ENCODE measurements around the gene PFDN6.
"Not testable (repeated sequence)": the region's sequence is repeated elsewhere in the genome, so short reads cannot be mapped to it uniquely, and the experiment has no call there.

The PFDN6 gene

DNA sequence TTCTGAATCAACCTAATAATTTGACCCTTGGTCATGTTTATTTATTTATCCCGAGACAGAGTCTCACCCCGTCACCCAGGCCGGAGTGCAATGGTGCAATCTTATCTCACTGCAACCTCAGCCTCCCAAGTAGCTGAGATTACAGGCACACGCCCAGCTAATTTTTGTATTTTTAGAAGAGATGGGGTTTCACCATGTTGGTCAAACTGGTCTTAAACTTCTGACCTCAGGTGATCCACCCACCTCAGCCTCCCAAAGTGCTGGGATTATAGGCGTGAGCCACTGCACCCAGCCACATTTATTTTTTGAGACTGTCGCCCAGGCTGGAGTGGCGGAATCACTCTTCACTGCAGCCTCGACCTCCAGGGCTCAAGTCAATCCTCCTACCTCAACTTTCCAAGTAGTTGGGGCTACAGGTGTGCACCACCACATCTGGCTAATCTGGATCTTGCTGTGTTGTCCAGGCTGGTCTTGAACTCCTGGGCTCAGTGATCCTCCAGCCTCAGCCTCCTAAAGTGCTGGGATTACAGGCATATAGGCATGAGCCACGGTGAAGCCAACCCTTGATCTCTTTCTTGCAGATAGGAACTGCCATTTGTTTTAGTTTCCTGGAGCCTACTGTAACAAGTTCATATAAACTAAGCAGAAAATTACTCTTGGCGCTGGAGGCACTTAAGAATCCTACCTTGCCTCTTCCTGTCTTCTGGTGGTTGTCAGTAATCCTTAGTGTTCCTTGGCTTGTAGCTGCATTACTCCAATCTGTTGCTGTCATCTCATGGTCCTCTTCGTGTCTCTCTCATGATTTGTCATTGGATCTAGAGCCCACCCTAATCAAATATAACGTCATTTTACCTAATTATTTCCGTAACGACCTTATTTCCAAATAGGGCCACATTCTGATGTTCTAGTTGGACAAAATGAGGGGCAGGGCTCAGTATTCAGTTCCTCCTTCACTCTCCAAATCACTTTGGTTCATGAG is 15.2 kb upstream of the PFDN6 start:
- no peak for DNase-seq (ENCODE audit: low spot score)

DNA sequence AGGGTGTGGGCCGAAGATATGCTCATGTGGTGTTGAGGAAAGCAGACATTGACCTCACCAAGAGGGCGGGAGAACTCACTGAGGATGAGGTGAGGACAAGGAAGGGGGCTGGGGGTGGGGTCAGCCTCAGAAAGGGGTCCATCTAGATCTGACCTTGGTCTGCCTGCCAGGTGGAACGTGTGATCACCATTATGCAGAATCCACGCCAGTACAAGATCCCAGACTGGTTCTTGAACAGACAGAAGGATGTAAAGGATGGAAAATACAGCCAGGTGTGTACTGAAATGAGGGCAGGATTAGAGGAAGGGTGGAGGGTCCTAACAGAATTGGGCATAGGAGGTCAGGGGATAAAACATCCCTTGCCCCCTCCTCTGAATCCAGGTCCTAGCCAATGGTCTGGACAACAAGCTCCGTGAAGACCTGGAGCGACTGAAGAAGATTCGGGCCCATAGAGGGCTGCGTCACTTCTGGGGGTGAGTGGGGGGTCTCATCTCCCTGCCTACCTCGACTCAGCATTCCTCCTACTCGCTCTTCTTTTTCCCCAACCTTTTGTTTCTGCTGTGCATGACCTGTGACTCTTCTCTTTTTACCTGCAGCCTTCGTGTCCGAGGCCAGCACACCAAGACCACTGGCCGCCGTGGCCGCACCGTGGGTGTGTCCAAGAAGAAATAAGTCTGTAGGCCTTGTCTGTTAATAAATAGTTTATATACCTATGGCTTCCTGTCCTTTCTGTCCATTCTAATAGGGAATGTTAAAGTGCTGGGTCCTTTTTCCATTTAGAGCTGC is 13.4 kb upstream of the PFDN6 start:
- not testable (repeated sequence) for DNase-seq (ENCODE audit: low spot score)

DNA sequence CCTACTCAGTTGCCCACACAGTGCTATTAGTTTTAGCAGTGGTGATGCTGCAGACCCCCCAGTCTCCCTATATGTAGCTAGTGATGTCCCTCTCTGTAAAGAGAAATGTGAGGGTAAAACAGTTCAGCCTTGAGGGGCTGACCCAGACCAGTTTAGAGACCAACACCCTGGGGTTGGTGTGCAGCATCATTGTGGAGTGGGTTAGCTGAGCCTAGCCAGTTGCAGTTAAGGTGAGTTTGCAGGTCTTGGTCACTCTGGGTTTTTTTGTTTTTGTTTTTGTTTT is 12.9 kb upstream of the PFDN6 start:
- no peak for DNase-seq (ENCODE audit: low spot score)

DNA sequence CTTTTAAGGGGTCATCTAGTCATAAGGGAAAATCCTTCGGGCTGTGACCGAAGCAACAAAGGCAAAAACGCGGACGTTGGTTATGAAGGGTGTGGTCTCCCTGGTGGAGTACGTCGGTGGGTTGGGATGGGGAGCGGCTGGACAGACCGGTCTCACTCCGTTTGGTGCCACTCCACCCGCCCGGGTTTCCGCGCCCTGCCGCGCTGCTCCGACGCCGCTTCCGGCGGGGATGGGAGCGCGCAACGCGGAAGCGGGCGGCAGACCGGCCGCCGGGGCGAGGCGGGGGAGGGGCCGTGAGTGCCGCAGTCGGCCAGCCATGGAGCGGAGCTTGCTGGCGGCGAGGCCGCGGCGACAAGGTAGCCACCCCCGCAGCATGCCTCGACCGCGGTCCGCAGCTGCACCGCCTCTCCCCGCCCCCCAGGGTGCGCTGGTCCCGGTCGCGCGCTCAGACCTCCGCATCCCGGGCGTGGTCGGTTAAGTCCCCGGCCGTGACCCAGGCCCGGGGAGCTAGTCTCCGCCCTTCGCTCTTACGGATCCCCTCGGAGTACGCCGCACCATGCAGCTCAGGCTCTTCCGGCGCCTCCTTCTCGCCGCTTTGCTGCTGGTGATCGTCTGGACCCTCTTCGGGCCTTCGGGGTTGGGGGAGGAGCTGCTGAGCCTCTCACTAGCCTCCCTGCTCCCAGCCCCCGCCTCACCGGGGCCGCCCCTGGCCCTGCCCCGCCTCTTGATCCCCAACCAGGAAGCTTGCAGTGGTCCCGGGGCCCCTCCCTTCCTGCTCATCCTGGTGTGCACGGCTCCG is 12.3 kb upstream of the PFDN6 start, which contains the start of gene B3GALT4:
Gene B3GALT4, plus strand, starts transcription at position 260 of the 799 bp plus-strand sequence. Its CDS starts 297 bp downstream, at position 557.
- peak; percentile 90 for DNase-seq (ENCODE audit: low spot score)

DNA sequence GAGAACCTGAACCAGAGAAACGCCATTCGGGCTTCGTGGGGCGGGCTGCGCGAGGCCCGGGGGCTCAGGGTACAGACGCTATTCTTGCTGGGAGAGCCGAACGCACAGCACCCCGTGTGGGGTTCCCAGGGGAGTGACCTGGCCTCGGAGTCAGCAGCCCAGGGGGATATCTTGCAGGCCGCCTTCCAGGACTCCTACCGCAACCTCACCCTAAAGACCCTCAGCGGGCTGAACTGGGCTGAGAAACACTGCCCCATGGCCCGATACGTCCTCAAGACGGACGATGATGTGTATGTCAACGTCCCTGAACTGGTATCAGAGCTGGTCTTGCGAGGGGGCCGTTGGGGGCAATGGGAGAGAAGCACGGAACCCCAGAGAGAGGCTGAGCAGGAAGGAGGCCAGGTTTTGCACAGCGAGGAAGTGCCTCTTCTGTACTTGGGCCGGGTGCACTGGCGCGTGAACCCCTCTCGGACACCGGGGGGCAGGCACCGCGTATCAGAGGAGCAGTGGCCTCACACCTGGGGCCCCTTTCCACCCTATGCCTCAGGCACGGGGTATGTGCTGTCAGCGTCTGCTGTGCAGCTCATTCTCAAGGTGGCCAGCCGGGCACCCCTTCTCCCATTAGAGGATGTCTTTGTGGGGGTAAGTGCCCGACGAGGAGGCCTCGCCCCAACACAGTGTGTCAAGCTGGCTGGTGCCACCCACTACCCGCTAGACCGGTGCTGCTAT is 11.6 kb upstream of the PFDN6 start:
- peak; percentile 37 for DNase-seq (ENCODE audit: low spot score)

DNA sequence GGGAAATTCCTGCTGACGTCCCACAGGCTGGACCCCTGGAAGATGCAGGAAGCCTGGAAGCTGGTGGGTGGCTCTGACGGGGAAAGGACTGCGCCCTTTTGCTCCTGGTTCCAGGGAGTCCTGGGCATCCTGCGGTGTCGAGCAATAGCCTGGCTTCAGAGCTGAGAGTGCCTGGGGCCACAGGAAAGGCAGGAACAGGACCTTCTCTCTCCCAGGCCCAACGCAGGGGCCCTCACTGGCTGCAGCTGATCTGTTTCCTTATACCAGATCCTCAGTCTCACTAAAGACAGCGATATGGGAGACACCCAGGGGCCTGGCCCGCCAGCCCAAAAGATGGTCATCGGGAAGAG is 11.0 kb upstream of the PFDN6 start:
- DNase-seq (ENCODE audit: low spot score) = no peak

DNA sequence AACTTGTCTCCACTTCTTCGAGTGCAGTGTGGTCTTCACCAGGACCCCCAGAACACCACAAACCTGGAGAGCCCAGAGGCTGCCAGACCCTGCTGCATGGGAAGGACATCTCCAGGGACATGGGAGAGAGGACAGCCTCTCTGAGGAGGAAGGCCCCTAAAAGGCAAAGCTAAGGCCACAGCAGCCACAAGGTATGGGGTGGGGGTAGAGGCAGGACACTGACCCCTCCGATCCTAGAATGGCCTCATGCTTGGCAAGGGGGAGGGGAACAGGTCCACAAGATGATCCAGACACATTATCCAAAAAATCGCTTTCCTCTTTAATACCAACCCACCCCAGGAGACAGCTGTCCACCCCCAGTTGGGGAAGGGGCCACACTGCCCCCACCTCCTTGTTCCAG is 10.6 kb upstream of the PFDN6 start:
- no peak for DNase-seq (ENCODE audit: low spot score)

DNA sequence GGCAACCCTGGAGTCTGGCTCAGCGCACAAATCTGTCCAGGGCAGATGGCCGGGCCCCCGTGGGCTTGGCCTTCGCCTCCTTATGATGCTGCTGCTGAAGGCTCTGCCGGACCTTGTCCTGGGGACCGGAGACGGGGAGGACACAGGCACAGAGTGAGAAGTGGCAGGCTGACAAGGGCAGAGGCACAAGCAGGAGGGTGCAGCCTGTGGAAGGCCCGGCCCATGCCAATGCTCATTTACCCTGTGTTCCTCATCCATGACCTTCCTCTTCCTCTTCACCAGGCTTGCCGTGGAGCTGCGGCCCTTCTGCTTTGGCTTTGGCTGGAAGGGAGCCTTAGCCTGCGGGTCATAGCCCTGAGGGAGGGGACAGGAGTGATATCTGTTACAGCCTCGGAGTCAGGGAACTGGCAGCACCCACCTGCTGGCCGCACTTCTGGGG is 10.1 kb upstream of the PFDN6 start:
- DNase-seq (ENCODE audit: low spot score) = no peak

DNA sequence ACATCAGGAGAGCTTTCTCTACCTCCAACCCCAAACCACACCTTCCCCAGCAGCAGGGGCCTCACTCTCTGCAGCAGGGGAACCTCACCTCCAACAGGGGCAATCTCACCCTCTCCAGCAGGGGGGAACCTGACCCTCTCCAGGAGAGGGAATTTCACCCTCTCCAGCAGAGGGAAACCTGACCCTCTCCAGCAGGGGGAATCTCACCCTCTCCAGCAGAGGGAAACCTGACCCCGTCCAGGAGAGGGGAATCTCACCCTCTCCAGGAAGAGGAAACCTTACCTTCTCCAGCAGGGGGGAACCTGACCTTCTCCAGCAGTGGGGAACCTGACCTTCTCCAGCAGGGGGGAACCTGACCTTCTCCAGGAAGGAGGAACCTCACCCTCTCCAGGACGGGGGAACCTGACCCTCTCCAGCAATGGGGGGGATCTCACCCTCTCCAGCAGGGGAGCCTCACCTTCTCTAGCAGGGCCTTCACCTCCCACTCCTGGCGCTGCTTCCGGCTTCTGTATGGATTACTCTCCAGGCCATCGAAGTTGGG is 9.4 kb upstream of the PFDN6 start:
- peak; percentile 73 for DNase-seq (ENCODE audit: low spot score)

DNA sequence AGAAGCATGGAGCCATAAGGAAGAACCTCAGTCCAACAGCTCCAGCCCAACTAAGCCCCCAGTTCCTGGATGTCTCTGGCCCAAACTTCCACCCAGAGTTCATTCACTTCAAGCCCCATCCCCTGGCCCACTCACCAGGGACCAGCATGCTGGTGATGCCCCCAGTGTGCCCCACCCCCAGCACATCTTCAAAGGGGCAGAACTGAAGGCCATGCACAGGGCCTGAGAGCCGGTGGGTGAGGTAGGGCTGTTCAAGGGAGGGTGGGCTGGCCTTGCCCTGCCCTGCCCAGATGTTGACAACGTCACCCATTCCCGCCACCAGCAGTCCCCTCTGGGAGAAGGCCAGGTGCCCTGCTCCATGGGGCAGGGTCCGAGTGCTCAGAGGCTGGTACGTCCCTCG is 8.9 kb upstream of the PFDN6 start:
- DNase-seq (ENCODE audit: low spot score) = no peak

DNA sequence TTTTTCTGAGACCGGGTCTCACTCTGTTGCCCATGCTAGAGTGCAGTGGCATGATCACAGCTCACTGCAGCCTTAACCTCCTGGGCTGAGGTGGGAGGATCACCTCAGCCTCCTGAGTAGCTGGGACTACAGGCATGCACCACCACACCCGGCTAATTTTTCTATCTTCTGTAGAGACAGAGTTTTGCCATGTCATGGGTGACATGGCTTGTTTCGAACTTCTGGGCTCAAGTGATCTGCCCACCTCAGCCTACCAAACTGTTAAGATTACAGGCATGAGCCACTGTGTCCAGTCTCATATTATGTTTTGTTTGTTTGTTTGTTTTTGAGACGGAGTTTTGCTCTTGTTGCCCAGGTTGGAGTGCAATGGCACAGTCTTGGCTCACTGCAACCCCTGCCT is 4.2 kb upstream of the PFDN6 start:
- not testable (repeated sequence) for DNase-seq (ENCODE audit: low spot score)

DNA sequence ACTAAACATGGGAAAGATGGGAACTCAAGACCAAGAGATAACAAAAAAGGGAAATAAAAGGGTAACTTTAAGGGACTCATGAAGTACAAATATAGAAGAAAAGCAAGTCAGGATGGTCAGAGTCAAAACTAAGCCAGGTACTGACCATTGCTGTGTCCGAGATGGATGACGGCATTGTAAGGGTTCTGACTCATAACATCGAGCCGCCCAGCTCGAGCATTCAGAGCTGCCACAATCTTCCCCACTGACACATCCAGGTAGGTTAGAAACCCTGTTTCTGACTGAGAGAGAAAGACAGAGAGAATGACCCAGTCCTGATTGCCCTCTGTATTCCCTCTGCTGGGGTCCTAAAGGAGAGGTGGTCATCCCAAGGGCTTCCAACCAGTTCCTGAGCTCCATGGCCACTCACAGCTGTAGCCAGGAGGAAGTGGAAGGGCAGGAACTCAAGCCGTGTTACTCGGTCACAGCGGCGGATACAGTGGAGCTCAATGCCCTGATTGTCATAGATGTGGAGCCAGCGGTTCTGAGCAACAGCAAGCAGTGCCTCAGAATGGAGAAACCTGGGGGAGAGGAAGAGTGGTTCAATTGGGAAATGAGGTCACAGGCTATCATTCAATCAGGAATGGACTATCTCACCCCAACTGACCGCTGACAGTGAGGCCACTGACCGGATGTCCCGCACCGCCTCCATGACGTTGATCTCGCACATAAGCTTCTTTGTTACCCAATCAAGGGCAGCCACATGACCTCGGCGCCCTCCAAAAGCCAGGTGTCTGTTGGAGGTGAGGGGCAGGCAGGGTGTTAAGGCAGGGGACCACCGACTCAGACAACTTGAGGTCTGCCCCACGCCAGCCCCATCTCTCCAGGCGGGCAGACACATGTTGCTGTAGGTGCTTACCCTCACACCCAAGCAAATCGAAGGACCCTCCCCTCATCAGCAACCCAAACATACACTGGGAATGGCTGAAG is 2.2 kb upstream of the PFDN6 start:
- DNase-seq (ENCODE audit: low spot score) = no peak

DNA sequence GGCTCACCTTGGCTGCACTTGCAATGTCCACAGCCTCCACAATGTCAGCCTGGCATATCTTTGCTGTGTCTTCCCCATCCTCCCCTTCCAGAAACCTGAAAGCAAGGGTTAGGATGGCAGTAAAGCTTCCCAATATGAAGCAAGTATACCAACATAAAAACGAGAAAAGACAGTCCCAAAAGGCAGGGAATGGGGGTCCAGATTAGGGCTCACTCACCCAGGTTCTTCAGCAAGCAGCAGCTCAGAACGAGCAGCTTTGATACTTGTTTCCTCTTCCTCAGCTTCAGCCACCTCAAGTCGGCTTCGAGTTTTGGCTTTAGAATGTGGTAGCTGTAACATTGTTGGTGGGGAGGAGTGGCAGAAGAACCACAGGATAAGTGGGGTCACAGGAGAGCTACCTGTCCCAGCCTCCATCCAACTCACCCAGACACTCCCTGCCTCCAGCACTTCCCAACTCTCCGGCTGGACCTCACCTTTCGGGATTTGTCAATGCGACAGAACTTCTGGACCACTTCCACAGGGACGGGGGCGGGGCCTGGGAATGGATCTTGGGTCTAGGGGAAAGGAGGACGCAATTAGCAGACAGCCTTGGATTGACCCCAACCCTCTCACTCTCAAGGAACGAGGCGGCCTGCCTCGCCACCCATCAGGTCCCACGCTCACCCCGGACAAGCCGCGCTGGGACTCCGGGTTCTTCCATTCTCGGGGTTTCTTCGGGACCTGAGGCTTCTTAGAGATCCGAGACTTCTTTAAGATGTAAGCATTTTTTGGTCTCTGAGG is 1.1 kb upstream of the PFDN6 start:
- peak; percentile 11 for DNase-seq (ENCODE audit: low spot score)

DNA sequence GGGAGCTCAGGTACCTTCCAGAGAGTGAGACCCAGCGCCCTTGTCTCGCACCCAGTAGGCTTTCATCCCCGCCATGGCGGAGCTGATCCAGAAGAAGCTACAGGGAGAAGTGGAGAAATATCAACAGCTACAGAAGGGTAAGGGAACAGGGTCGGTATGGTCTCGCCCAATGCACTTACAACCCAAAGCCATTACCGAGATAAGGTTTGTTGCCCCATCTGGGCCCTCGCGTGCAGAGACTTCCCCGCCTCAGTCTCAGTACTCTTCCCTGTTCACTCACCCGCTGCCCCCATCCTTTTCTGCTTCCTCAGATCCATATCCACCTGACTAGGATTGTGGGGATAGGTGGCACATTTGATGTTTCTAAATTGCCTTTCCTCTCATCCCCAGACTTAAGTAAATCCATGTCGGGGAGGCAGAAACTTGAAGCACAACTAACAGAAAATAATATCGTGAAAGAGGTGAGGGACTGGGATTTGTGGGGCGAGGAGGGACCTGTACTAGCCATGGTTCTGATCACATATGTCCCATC is 449 bp downstream of the PFDN6 start:
- no peak for DNase-seq (ENCODE audit: low spot score)

DNA sequence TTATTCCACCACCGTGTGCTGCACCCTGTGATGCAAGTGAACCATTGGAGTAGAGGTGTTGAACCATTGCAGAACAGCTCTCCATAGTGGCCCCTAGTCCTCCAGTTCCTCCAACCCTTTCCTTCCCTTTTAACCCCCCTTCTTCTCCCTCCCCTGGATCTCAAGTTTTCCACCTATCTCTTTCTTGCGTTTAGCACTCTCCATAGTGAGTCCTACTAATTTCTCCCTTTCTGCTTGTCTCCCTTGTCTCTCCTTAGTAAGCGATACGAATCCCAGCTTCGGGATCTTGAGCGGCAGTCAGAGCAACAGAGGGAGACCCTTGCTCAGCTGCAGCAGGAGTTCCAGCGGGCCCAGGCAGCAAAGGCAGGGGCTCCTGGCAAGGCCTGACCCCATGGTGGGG is 1.1 kb downstream of the PFDN6 start:
- no peak for DNase-seq (ENCODE audit: low spot score)

DNA sequence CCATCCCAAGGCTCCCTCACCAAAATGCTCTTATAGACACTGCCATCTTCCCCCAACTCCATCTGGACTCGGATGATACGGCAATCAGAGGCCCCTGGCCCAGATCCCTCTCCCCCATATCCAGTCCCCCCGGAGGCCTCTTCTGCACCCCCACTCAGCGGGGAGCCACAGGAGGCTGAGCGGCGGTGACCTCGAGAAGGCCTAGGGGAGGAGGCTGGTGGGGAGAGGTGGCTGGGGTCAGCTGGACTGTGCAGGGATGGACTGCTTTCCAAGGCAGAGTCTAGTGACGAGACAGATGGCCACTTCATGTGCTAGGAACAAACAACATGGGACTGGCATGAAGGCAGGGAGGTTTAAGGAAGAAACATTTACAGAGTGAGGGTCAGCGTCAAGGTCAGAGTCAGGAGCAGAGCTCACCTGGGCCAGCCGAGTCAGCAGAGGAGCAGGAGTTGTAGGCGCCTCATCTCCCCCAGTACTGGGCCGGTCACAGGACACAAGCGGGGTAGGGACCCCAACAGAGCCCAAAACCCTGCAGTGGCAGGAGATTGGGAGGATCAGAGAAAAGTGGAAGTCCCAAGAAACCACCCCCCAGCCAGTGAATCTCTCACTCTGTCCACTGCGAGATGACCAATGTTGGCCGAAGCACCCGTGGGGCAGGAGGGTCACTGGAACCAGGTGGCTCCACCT is 3.7 kb downstream of the PFDN6 start:
- DNase-seq (ENCODE audit: low spot score) = no peak

DNA sequence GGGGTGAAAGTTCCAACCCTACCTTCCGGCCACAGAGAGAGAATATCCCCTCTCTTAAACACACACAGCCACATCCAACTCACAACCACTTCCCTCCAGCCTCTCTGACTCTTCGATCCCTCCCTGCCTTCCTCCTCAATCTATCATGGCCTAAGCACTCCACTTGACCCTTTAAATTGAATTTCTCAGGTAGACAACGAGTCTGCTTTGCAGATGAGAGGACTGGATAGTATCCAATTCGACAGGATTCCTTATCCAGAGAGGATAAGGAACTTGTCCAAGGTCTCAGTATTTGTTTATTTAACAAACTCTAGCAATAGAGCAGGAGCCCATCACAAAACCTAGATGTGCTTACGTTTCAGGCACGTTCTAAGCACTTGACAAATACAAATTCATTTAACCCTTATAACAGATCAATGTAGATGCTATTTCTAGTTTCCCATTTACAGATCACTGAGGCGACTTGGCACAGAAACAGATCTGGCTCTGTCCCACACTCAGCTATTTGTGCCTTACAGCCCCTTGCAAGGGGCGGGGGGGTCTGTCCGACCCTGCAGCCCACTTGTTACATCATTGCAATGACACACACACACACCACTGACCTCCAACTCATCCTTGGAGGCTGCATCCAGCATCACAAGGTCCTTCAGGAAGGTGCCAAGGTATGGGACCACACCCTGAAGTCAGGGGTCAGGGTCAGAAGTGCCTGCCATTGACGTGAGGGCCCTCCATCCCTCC is 4.9 kb downstream of the PFDN6 start:
- no peak for DNase-seq (ENCODE audit: low spot score)

All from iPS-NIHi11 (cell line).